ENCODE measurements around the gene TTBK1.

TTBK1 gene

GRCh38 chr6:43262780-43263313 lies 19.6 kb downstream of the TTBK1 start:
- no peaks in the 10 kb centered on the region for H3K36me3 ChIP-seq
- no peak for DNase-seq
- no peaks in the 10 kb centered on the region for H3K9me3 ChIP-seq

GRCh38 chr6:43263314-43264178 lies 20.3 kb downstream of the TTBK1 start:
- H3K9me3 ChIP-seq: no peaks in the 10 kb centered on the region
- no peak overlapping the region for H3K4me3 ChIP-seq (ENCODE audit: low read depth, low read length)
- no peaks in the 10 kb centered on the region for H3K36me3 ChIP-seq
- peak; percentile 87 for TF ChIP-seq CTCF (IDR thresholded peaks at IDR 0.05; ENCODE audit: low read depth, low read length)
- H3K4me1 ChIP-seq: peaks cover 8% of the 10 kb centered on the region
- peak; percentile 86 for DNase-seq
- H3K27me3 ChIP-seq: no peaks in the 10 kb centered on the region

More at GRCh38 chr6:43262780-43263313, 19.6 kb downstream of the TTBK1 start:
- Histone ChIP-seq H3K4me3 (ENCODE audit: low read depth, low read length) (no peak overlapping the region), H3K27me3 (no peaks in the 10 kb centered on the region), H3K4me1 (peaks cover under 1% of the 10 kb centered on the region; the same call in 1 of the 2 replicates)
- TF ChIP-seq CTCF (IDR thresholded peaks at IDR 0.05; ENCODE audit: low read depth, low read length): no peak

DNA sequence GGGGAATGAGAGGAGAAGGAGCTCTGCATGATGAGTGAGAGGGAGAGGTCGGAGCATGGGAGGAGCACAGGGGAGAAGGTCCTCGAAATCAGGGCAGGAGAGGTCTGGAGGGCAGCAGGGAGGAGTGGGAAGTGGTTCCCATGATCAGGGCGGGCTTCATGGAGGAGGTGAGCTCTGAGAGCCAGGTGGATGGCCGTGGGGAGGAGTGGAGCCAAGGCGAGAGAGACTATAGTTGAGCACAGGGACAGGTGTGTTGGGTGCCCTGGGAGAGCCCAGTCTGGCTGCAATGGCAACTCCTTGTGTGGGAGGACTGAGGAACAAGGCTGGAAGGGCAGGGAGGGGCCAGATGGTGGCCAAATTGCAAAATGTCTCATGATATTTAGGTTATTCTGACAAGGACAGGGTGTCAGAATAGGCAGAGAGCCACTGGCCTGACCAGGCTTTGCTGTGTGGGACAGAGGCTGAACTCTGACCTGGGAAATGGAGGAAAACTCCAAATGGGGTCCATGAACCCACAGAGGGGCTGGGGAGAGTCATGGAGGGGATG lies 21.4 kb downstream of the TTBK1 start:
- Histone ChIP-seq H3K36me3 (no peaks in the 10 kb centered on the region), H3K9me3 (no peaks in the 10 kb centered on the region), H3K4me3 (ENCODE audit: low read depth, low read length) (no peak overlapping the region), H3K4me1 (peaks cover 8% of the 10 kb centered on the region), H3K27me3 (no peaks in the 10 kb centered on the region)
- no peak for DNase-seq
- TF ChIP-seq CTCF (IDR thresholded peaks at IDR 0.05; ENCODE audit: low read depth, low read length): no peak

GRCh38 chr6:43265564-43265963 lies 22.3 kb downstream of the TTBK1 start:
- Histone ChIP-seq H3K4me1 (peaks cover 12% of the 10 kb centered on the region), H3K9me3 (no peaks in the 10 kb centered on the region), H3K36me3 (no peaks in the 10 kb centered on the region), H3K4me3 (ENCODE audit: low read depth, low read length) (no peak overlapping the region), H3K27me3 (no peaks in the 10 kb centered on the region)
- no peak for TF ChIP-seq CTCF (IDR thresholded peaks at IDR 0.05; ENCODE audit: low read depth, low read length)
- no peak for DNase-seq

DNA sequence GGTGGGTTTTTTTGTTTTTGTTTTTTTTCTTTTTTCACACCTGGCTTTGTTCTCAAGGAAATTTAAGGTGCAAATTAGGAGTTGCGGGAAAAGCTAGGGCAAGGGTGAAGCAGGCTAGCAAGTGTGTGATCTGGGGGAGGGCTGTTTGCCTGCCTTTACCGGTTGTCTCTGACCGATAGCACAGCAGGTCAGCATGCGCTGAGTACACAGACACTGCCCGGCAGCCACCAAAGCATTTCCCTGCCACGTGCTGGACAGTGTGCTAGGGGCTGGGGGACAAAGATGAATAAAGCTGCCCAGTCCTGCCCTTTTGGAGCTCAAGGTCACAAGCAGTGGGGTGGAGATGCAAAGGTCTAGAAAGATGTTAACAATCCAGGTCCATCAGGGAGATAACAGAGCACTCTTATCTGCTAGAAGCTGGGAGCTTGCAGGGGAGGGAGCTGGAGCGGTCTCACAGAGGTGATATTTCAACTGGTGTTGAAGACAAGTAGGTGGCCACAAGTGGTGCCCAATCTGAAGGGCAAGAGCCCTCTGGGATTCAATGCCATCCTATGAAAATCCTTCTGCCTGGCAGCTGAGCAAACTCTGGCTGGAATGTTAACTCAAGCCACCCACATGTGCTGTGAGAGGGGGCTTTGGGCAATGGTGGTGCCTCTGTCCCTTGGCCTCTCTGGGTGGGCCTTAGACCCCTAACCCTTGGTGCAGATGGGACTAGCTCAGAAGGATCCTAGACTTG lies 24.5 kb downstream of the TTBK1 start:
- DNase-seq: no peak
- Histone ChIP-seq H3K27me3 (no peaks in the 10 kb centered on the region), H3K36me3 (no peaks in the 10 kb centered on the region), H3K4me3 (ENCODE audit: low read depth, low read length) (no peak overlapping the region), H3K4me1 (peaks cover 12% of the 10 kb centered on the region), H3K9me3 (no peaks in the 10 kb centered on the region)
- no peak for TF ChIP-seq CTCF (IDR thresholded peaks at IDR 0.05; ENCODE audit: low read depth, low read length)

Measured in BE2C (cell line).